Esophagus squamous epithelium (tissue), 5 donors: ENCODE data around the gene HECTD1. TPM values are rescaled to one million over a fixed set of nuclear protein-coding genes. Genes with fewer than 3 reads are reported as not detected.
A peak's percentile ranks its signal among the peaks of the same experiment; 100 is the strongest.
"Not testable (repeated sequence)": the region's sequence is repeated elsewhere in the genome, so short reads cannot be mapped to it uniquely, and the experiment has no call there.

Source experiments
- DNase-seq: peaks from one replicate; lab custom pipeline; 2025; lab: John Stamatoyannopoulos, UW
- H3K27ac ChIP-seq, 4 donors: fragments of 200-600 bp; sonication (generic); one replicate each; pipeline ENCODE4 v1.5.1; 2016 to 2019; ENCODE audit warnings: mild to moderate bottlenecking in 1 of 4
- H3K27me3 ChIP-seq, 4 donors: fragments of 200-600 bp; sonication (generic); 1 replicate in 3 of 4; 2 replicates in 1 of 4; pipeline versions ENCODE4 v1.5.1 to v1.6.0; 2017 to 2021; ENCODE audit warnings: antibody characterized with exemption in 1 of 4
- H3K36me3 ChIP-seq, 3 donors: fragments of 200-600 bp; sonication (generic); one replicate each; pipeline ENCODE4 v1.5.1; 2016 to 2019
- H3K4me1 ChIP-seq, 3 donors: fragments of 200-600 bp; sonication (generic); one replicate each; pipeline ENCODE4 v1.5.1; 2017 to 2019
- H3K4me3 ChIP-seq, 4 donors: fragments of 200-600 bp; sonication (generic); 1 replicate in 3 of 4; 2 replicates in 1 of 4; pipeline ENCODE4 v1.5.1; 2016 to 2019; ENCODE audit warnings: mild to moderate bottlenecking in 2 of 4, moderate library complexity in 1 of 4
- H3K9me3 ChIP-seq, 3 donors: fragments of 200-600 bp; sonication (generic); one replicate each; pipeline ENCODE4 v1.5.1; 2016 to 2019
- POLR2A ChIP-seq, 4 donors: fragments of 450-650 bp; IDR thresholded peaks; one replicate each; pipeline ENCODE4 v1.6.1; 2017; ENCODE audit warnings: antibody characterized with exemption in 4 of 4, mild to moderate bottlenecking in 4 of 4, moderate library complexity in 3 of 4
- WGBS, 2 donors: methylation state at CpG; one replicate each; pipeline ENCODE4 v1.1.5; 2018; 5-methylcytosine and 5-hydroxymethylcytosine counted together
- intact Hi-C: fragments of 100-400 bp; cut with DNase I; formaldehyde crosslinking; loops from one replicate; pipeline ENCODE4 v1.15.0; 2022
- total RNA-seq, 4 donors: library from RNA; depleted of rRNA; stranded (reverse); fragments of >200 nt; gene quantifications; one replicate each; pipeline ENCODE4 v1.1.0, GENCODE V29; 2016
- TF ChIP-seq, protein P1 (sequence below), 6 experiments: fragments of 450-650 bp in 4 of 6; fragments of 200-600 bp in 2 of 6; sonication (generic) in 2 of 6; IDR thresholded peaks; one replicate each; pipeline ENCODE4 v1.5.1; 2016 to 2019; ENCODE audit warnings: antibody characterized with exemption in 6 of 6, mild to moderate bottlenecking in 4 of 6, moderate library complexity in 4 of 6
- donor health status: DM: yes; HTN: yes; CAD: no.

HECTD1 gene
- total RNA-seq, 4 donors from 2014 or later = 175 to 250 (median 194) TPM

DNA sequence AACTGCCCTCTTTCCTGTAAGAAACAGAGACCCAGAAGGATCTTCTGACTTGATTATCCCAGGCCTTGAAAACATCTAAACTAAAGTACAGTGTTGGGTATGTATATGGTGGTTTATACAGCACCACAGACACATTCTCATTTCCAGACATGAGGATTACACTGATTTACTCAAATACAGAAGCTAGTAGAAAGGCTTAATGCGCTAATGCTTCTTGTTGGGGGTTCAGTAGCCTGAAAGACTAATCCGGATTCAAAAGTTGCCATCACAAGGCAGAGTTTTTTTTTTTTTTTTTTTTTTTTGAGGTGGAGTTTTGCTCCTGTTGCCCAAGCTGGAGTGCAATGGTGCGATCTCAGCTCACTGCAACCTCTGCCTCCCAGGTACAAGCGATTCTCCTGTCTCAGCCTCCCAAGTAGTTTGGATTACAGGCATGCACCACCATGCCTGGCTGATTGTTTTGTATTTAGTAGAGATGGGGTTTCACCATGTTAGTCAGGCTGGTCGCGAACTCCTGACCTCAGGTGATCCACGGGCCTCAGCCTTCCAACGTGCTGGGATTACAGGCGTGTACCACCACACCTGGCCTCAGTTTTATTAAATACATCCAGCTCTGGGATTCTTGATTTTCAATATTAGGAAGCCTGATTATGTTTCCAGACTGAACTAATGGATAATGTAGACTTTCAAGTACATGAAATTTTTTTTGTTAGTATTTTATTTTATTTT is 46.3 kb upstream of the HECTD1 start:
- Histone ChIP-seq H3K4me3 (no peak overlapping the region), H3K4me1 (peaks cover 0 to 9% (median 0%) of the 10 kb centered on the region in 3 donors), H3K27me3 (no peaks in the 10 kb centered on the region), H3K27ac (no peak overlapping the region), H3K9me3 (no peaks in the 10 kb centered on the region), H3K36me3 (no peaks in the 10 kb centered on the region)
- DNase-seq = no peak
- WGBS, 2 donors = 80 to 85% methylated on average over 7 to 9 of the region's 9 CpGs
- intact Hi-C loops = no loop called here
- no peak for TF ChIP-seq POLR2A (IDR thresholded peaks at IDR 0.05)
- TF ChIP-seq, protein P1, sequence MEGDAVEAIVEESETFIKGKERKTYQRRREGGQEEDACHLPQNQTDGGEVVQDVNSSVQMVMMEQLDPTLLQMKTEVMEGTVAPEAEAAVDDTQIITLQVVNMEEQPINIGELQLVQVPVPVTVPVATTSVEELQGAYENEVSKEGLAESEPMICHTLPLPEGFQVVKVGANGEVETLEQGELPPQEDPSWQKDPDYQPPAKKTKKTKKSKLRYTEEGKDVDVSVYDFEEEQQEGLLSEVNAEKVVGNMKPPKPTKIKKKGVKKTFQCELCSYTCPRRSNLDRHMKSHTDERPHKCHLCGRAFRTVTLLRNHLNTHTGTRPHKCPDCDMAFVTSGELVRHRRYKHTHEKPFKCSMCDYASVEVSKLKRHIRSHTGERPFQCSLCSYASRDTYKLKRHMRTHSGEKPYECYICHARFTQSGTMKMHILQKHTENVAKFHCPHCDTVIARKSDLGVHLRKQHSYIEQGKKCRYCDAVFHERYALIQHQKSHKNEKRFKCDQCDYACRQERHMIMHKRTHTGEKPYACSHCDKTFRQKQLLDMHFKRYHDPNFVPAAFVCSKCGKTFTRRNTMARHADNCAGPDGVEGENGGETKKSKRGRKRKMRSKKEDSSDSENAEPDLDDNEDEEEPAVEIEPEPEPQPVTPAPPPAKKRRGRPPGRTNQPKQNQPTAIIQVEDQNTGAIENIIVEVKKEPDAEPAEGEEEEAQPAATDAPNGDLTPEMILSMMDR (IDR thresholded peaks at IDR 0.05) = no peak

DNA sequence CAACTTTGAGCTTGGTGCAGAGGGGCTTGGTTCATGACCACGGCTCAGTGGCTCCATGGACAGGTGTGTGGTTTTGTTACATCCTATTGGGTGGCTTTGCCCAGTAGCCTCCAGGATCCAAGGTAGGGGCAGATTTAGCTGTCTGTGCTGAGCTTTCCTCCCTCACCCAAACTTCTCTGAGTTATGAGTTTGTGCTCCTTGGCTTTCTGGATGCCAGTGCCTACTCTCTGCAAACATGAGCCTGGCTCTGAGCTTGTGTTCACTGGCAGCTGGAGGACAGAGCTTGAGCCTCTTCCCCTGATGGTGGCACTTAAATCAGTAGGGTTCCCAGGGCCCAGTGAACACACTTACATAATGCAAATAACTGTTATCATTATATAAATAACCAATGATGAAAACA is 45.3 kb upstream of the HECTD1 start:
- Histone ChIP-seq H3K4me1 (peaks cover 0 to 9% (median 0%) of the 10 kb centered on the region in 3 donors), H3K4me3 (no peak overlapping the region), H3K9me3 (no peaks in the 10 kb centered on the region), H3K36me3 (no peaks in the 10 kb centered on the region), H3K27ac (no peak overlapping the region), H3K27me3 (no peaks in the 10 kb centered on the region)
- 82 to 86% methylated on average over 1 of the region's 1 CpG for WGBS, 2 donors
- no peak for DNase-seq
- TF ChIP-seq, protein P1 (IDR thresholded peaks at IDR 0.05) = no peak
- no peak for TF ChIP-seq POLR2A (IDR thresholded peaks at IDR 0.05)
- intact Hi-C loops = no loop called here

DNA sequence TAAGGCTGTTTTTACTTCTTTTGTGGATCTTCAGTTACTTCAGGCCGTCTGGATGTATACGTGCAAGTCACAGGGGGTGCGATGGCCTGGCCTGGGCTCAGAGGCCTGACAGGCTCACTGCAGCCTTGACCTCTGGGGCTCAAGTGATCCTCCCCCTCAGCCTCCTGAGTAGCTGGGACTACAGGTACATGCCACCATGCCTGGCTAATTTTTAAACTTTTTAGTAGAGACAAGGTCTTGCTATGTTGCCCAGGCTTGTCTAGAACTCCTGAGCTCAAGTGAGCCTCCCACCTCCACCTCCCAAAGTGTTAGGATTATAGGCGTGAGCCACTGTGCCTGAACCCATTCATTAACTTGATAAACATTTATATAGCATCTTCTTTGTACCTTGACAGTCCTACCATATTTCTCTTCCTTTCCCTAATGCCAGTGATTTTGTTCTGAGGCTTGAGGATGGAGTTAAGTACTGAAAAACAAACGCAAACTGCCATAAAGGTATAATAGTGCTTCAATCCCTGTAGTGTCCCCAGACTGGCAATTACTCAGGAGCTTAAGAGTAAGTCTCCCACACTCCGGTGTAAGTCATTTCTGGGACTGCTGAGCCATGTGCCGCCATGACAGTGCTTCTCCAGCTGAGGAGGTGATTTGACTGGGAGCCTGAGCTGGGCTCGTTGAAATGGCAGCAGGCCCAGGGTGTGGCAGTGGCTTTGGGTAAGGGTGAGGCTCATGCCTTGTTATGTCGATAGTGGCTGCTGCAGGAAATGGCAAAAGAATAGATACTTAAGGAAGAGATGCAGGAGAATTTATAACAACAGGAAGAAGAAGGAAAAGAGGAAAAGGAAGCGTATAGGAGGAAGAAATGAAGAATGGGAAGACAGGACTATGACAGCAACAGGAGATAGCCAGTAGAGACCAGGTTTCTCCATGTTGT is 43.7 kb upstream of the HECTD1 start:
- Histone ChIP-seq H3K36me3 (no peaks in the 10 kb centered on the region), H3K9me3 (no peaks in the 10 kb centered on the region), H3K27ac (peak overlapping the region; percentile 26 to 78 (median 70)), H3K4me1 (peaks cover 0 to 9% (median 0%) of the 10 kb centered on the region in 3 donors), H3K27me3 (no peaks in the 10 kb centered on the region), H3K4me3 (no peak overlapping the region)
- TF ChIP-seq, protein P1 (IDR thresholded peaks at IDR 0.05) = no peak
- TF ChIP-seq POLR2A (IDR thresholded peaks at IDR 0.05) = no peak
- intact Hi-C loops = no loop called here
- DNase-seq = no peak
- 54 to 73% methylated on average over 7 to 9 of the region's 10 CpGs for WGBS, 2 donors

DNA sequence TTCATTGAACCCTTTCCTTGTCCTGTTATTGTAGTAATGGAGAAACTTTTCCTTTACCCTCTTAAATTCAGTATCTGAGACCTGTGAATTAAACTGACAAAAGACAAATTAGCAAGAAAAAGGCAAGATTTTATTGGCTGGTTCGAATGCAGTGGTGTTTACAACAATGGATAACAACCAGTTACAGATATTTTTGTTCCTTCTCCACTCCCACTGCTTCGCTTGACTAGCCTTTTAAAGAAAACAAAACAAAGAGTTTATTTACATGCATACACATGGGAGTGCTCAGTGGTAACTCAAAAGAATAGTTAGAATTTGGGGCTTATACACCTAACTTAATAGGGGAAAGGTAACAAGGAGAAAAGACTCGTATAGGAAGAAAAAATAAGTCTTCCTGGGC is 37.0 kb upstream of the HECTD1 start:
- WGBS, 2 donors = 66 to 69% methylated on average over 3 of the region's 3 CpGs
- Histone ChIP-seq H3K36me3 (no peaks in the 10 kb centered on the region), H3K9me3 (no peaks in the 10 kb centered on the region), H3K27me3 (no peaks in the 10 kb centered on the region), H3K4me1 (peaks cover 4 to 44% (median 10%) of the 10 kb centered on the region in 3 donors), H3K27ac (peak overlapping the region; percentile 75 to 90 (median 88)), H3K4me3 (no peak overlapping the region)
- TF ChIP-seq, protein P1 (IDR thresholded peaks at IDR 0.05) = no peak
- no peak for TF ChIP-seq POLR2A (IDR thresholded peaks at IDR 0.05)
- intact Hi-C loops = no loop called here
- no peak for DNase-seq

DNA sequence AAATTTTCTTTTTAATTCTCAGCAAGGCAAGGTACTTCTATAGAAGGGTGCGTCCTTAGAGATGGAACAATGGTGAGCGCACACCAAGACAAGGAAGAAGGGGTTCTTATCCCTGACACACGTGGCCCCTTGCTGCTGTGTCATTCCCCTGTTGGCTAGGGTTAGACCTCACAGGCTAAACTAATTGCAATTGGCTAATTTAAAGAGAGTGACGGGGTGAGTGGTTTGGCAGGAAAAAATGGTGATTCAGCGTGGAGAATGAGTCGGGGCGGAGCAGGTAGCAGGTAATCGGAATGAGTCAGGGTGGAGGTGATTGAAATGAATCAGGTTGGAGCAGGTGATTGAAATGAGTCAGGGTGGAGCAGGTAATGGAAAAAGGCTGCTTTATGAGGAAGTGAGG is 36.3 kb upstream of the HECTD1 start:
- WGBS, 2 donors = 40 to 47% methylated on average over 8 of the region's 8 CpGs
- peak overlapping the region; percentile 75 to 90 (median 88) for H3K27ac ChIP-seq
- no peak for DNase-seq
- H3K9me3 ChIP-seq = no peaks in the 10 kb centered on the region
- no peaks in the 10 kb centered on the region for H3K27me3 ChIP-seq
- H3K4me3 ChIP-seq = no peak overlapping the region
- TF ChIP-seq, protein P1 (IDR thresholded peaks at IDR 0.05) = peak in 2 of 6 experiments; percentile 10 to 18
- TF ChIP-seq POLR2A (IDR thresholded peaks at IDR 0.05) = no peak
- H3K4me1 ChIP-seq = peaks cover 4 to 44% (median 10%) of the 10 kb centered on the region in 3 donors
- H3K36me3 ChIP-seq = no peaks in the 10 kb centered on the region
- intact Hi-C loops = no loop called here

DNA sequence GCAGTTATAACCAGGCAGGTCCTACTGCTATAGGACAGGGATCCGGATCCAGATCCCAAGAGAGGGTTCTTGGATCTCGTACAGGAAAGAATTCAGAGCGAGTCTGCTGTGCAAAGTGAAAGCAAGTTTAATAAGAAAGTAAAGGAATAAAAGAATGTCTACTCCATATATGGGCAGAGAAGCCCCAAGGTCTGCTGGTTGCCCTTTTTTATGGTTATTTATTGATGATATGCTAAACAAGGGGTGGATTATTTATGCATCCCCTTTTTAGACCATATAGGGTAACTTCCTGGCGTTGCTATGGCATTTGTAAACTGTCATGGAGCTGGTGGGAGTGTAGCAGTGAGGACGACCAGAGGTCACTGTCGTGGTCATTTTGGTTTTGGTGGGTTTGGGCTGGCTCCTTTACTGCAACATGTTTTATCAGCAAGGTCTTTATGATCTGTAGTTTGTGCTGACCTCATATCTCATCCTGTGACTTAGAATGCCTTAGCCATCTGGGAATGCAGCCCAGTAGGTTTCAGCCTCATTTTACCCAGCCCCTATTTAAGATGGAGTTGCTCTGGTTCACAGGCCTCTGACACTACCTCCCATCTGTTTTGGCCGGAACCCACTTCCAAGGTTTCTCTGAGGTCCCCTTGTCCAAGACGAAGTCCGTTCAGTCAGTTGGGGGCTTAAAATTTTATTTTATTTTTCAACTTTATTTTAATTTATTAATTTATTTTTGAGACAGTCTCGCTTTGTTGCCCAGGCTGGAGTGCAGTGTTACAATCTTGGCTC is 34.8 kb upstream of the HECTD1 start:
- WGBS, 2 donors = 72% methylated on average over 10 of the region's 10 CpGs
- not testable (repeated sequence) for DNase-seq

More for the DNA sequence above, 34.8 kb upstream of the HECTD1 start:
- H3K36me3 ChIP-seq, intact Hi-C loops, H3K9me3 ChIP-seq, H3K27me3 ChIP-seq: not testable (repeated sequence)
- peak overlapping the region in 3 of 4 donors; percentile 15 to 87 (median 85) for H3K27ac ChIP-seq
- peaks cover 4 to 44% (median 10%) of the 10 kb centered on the region in 3 donors for H3K4me1 ChIP-seq
- peak overlapping the region in 1 of 4 donors; percentile 31 for H3K4me3 ChIP-seq
